Muscle layer of duodenum (tissue), 2 donors: ENCODE data around the gene ZCRB1.

Experiments used
- H3K27ac ChIP-seq: one replicate; pipeline ENCODE4 v1.7.0; 2013; ENCODE audit warnings: mild to moderate bottlenecking, low read length
- H3K27me3 ChIP-seq: one replicate; pipeline ENCODE4 v1.7.0; 2013; ENCODE audit warnings: low read depth, mild to moderate bottlenecking, control low read depth, low read length
- H3K36me3 ChIP-seq, 2 donors: one replicate each; pipeline ENCODE4 v1.7.0; 2013; ENCODE audit warnings: low read length in 2 of 2, control low read depth in 1 of 2, mild to moderate bottlenecking in 1 of 2; ENCODE audit not compliant: insufficient read depth in 2 of 2, control insufficient read depth in 1 of 2
- H3K4me1 ChIP-seq, 2 donors: one replicate each; pipeline ENCODE4 v1.7.0; 2013; ENCODE audit warnings: low read length in 2 of 2, mild to moderate bottlenecking in 2 of 2, control low read depth in 1 of 2, moderate library complexity in 1 of 2; ENCODE audit not compliant: insufficient read depth in 2 of 2, control insufficient read depth in 1 of 2
- H3K4me3 ChIP-seq, 2 donors: one replicate each; pipeline ENCODE4 v1.7.0; 2013; ENCODE audit warnings: low read length in 2 of 2, low read depth in 1 of 2, mild to moderate bottlenecking in 1 of 2
- H3K9me3 ChIP-seq, 2 donors: one replicate each; pipeline ENCODE4 v1.7.0; 2013; ENCODE audit warnings: low read length in 2 of 2, control low read depth in 1 of 2, mild to moderate bottlenecking in 1 of 2; ENCODE audit not compliant: control insufficient read depth in 1 of 2
- donor health status: healthy.

Gene ZCRB1

GRCh38 chr12:42325653-42326474 is at the start of gene ZCRB1, which contains the start of gene PPHLN1:
Gene ZCRB1 (minus strand): TSS chr12:42326094. CDS start chr12:42324102, 1,992 bp downstream.
Gene PPHLN1 (plus strand): TSS chr12:42326167. CDS start chr12:42335903, 9,736 bp downstream.
- Histone ChIP-seq H3K36me3 (peaks cover 5 to 15% of the 10 kb centered on the region in 2 donors), H3K4me1 (peaks cover 14 to 23% of the 10 kb centered on the region in 2 donors), H3K4me3 (peak within 1 kb of the TSS; percentile 82 to 85), H3K27ac (peak within 1 kb of the TSS; percentile 92), H3K27me3 (no peaks in the 10 kb centered on the region), H3K9me3 (no peaks in the 10 kb centered on the region)

- no peaks in the 10 kb centered on the region for H3K9me3 ChIP-seq
- H3K4me1 ChIP-seq: no peaks in the 10 kb centered on the region
- H3K4me3 ChIP-seq: no peak overlapping the region
- no peaks in the 10 kb centered on the region for H3K27me3 ChIP-seq
- H3K27ac ChIP-seq: no peak overlapping the region
- peaks cover 8% of the 10 kb centered on the region in 2 donors for H3K36me3 ChIP-seq
Measured at GRCh38 chr12:42373669-42374068, 47.8 kb upstream of the ZCRB1 start.

DNA sequence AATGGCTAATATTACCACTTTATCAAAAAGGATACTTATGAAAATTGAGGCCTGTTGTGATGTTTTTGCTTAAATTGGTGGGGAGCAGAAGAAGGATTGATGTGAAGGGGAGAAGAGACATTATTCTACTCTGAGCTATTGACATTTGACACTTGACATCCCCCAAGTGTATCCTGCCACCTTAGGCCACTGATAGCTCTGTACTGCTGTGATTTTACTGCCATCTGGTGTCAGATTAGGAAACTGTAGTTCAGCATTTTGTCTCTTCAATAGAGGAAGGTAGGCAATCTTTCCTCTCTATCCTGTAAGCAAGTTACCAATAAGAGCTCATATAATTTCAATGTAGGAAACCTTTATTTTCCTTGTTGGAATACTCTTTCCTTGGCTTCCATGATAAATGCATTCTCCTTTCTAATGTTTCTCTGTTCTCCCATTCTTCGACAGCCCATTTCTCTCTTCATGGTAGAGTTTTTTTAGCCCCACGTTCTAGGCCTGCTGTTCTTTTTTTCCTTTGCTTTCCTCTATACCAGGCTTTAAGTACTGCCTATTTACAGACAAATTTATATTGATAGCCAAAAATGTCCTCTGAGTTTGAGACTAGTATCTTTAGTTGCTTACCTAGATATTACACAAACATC is 46.4 kb upstream of the ZCRB1 start:
- H3K4me3 ChIP-seq: no peak overlapping the region
- no peaks in the 10 kb centered on the region for H3K9me3 ChIP-seq
- peaks cover 8% of the 10 kb centered on the region in 2 donors for H3K36me3 ChIP-seq
- no peak overlapping the region for H3K27ac ChIP-seq
- no peaks in the 10 kb centered on the region for H3K27me3 ChIP-seq
- no peaks in the 10 kb centered on the region for H3K4me1 ChIP-seq

- Histone ChIP-seq H3K4me1 (no peaks in the 10 kb centered on the region), H3K4me3 (no peak overlapping the region), H3K27me3 (no peaks in the 10 kb centered on the region), H3K36me3 (peaks cover 0 to 2% of the 10 kb centered on the region in 2 donors), H3K9me3 (no peaks in the 10 kb centered on the region), H3K27ac (no peak overlapping the region)
Measured at GRCh38 chr12:42370013-42370412, 44.1 kb upstream of the ZCRB1 start.

- H3K9me3 ChIP-seq: no peaks in the 10 kb centered on the region
- no peak overlapping the region for H3K4me3 ChIP-seq
- H3K4me1 ChIP-seq: no peaks in the 10 kb centered on the region
- H3K27ac ChIP-seq: no peak overlapping the region
- H3K27me3 ChIP-seq: no peaks in the 10 kb centered on the region
- H3K36me3 ChIP-seq: no peaks in the 10 kb centered on the region
Measured at GRCh38 chr12:42365486-42365885, 39.6 kb upstream of the ZCRB1 start.

DNA sequence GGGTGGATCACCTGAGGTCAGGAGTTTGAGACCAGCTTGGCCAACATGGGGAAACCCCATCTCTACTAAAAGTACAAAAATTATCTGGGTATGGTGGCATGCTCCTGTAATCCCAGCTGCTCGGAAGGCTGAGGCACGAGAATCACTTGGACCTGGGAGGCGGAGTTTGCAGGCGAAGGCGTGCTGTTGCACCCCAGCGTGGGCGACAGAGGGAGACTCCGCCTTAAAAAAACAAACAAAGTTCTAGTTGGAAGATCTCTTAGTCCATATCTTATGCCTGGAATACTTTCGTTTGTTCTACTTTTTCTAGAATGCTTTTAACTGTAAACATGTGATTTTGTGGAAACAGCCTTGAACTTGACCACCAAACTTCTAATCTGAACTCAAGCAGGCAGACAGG is 38.8 kb upstream of the ZCRB1 start:
- Histone ChIP-seq H3K27me3 (no peaks in the 10 kb centered on the region), H3K36me3 (no peaks in the 10 kb centered on the region), H3K9me3 (no peaks in the 10 kb centered on the region), H3K27ac (no peak overlapping the region), H3K4me3 (no peak overlapping the region), H3K4me1 (no peaks in the 10 kb centered on the region)

- no peak overlapping the region for H3K27ac ChIP-seq
- H3K4me3 ChIP-seq: no peak overlapping the region
- H3K36me3 ChIP-seq: no peaks in the 10 kb centered on the region
- no peaks in the 10 kb centered on the region for H3K9me3 ChIP-seq
- H3K27me3 ChIP-seq: no peaks in the 10 kb centered on the region
- H3K4me1 ChIP-seq: no peaks in the 10 kb centered on the region
Measured at GRCh38 chr12:42362647-42363260, 36.9 kb upstream of the ZCRB1 start.

GRCh38 chr12:42361909-42362646 is 36.2 kb upstream of the ZCRB1 start:
- Histone ChIP-seq H3K27ac (no peak overlapping the region), H3K4me3 (no peak overlapping the region), H3K36me3 (no peaks in the 10 kb centered on the region), H3K27me3 (no peaks in the 10 kb centered on the region), H3K4me1 (no peaks in the 10 kb centered on the region), H3K9me3 (no peaks in the 10 kb centered on the region)

- Histone ChIP-seq H3K36me3 (peaks cover 0 to 5% of the 10 kb centered on the region in 2 donors), H3K27me3 (no peaks in the 10 kb centered on the region), H3K4me1 (no peaks in the 10 kb centered on the region)
Measured at GRCh38 chr12:42360747-42361403, 35.0 kb upstream of the ZCRB1 start.

GRCh38 chr12:42356344-42356743 is 30.4 kb upstream of the ZCRB1 start:
- no peak overlapping the region for H3K27ac ChIP-seq
- no peaks in the 10 kb centered on the region for H3K4me1 ChIP-seq
- H3K36me3 ChIP-seq: peaks cover 0 to 5% of the 10 kb centered on the region in 2 donors
- no peaks in the 10 kb centered on the region for H3K27me3 ChIP-seq
- no peaks in the 10 kb centered on the region for H3K9me3 ChIP-seq
- H3K4me3 ChIP-seq: no peak overlapping the region

More at GRCh38 chr12:42360747-42361403, 35.0 kb upstream of the ZCRB1 start:
- Histone ChIP-seq H3K4me3 (no peak overlapping the region), H3K27ac (no peak overlapping the region), H3K9me3 (no peaks in the 10 kb centered on the region)
